ENCODE data around the gene SMIM23. TPM values are rescaled to one million over a fixed set of nuclear protein-coding genes. Genes with fewer than 3 reads are reported as not detected.
A peak's percentile ranks its signal among the peaks of the same experiment; 100 is the strongest.

Gene SMIM23
- total RNA-seq, 1 experiment from 2014 or later = not detected

DNA sequence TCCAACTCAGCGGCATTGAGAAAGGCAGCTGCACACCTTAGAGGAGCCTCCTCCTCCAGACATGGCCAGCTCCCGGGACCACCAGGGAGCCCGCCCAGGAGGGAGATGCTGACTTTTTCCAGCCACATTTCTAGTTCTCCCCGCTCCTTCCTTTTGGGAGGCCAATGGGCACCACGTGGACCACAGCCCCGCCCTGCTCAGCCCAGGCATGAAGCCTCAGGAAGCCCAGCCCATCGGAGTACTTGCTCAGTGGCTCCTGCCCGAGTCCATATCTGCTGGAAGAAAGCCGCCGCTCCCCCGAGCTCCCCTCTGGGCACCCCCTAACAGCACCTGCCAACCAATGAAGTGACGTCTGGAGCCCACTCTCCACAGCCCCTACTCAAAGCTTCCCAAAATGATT, 52.4 kb downstream of the SMIM23 start:
- peak; percentile 5 for DNase-seq (ENCODE audit: low read depth, low spot score)
- in situ Hi-C loops (cut with HindIII; ENCODE audit: low pct_unique_long_range_greater_than_20kb, low sequenced_read_pairs) = no loop called here

- no peak for DNase-seq (ENCODE audit: low read depth, low spot score)
- in situ Hi-C loops (cut with HindIII; ENCODE audit: low pct_unique_long_range_greater_than_20kb, low sequenced_read_pairs) = no loop called here
These were observed 53.5 kb downstream of the SMIM23 start for GRCh38 chr5:171839112-171839511.

GRCh38 chr5:171840066-171840465, 54.4 kb downstream of the SMIM23 start:
- in situ Hi-C loops (cut with HindIII; ENCODE audit: low pct_unique_long_range_greater_than_20kb, low sequenced_read_pairs) = no loop called here
- DNase-seq (ENCODE audit: low read depth, low spot score) = peak; percentile 28

Other genes with a start within 250 kb of the SMIM23 start
- gene FBXW11, start 220.8 kb downstream of the SMIM23 start, total RNA-seq (2014; rRNA removed; shearing (Covaris generic)) = 50.6 and 55.4 TPM in 2 replicates